Measurements from ENCODE around the gene STK32C.

DNA sequence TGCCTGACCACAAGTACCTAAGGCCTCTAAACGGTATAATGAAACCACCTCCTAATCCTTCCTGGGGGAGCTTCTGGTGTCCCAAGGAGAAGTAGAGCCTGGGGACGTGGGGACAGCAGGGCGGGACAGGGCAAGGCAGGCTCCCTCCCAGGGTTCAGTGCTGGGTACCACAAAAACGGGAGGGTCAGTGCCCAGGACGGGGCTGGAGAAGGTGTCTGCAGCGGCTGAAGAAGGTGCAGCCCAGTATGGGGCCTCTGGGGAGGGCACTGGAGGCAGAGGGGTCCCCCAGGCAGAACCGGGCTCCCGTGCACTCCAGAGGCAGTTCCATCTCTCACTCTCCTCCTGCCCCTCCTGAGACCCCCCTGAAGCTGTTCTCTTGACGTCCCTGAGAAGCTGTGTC lies 74.8 kb downstream of the STK32C start:
- TF ChIP-seq, protein P1, sequence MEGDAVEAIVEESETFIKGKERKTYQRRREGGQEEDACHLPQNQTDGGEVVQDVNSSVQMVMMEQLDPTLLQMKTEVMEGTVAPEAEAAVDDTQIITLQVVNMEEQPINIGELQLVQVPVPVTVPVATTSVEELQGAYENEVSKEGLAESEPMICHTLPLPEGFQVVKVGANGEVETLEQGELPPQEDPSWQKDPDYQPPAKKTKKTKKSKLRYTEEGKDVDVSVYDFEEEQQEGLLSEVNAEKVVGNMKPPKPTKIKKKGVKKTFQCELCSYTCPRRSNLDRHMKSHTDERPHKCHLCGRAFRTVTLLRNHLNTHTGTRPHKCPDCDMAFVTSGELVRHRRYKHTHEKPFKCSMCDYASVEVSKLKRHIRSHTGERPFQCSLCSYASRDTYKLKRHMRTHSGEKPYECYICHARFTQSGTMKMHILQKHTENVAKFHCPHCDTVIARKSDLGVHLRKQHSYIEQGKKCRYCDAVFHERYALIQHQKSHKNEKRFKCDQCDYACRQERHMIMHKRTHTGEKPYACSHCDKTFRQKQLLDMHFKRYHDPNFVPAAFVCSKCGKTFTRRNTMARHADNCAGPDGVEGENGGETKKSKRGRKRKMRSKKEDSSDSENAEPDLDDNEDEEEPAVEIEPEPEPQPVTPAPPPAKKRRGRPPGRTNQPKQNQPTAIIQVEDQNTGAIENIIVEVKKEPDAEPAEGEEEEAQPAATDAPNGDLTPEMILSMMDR (IDR thresholded peaks at IDR 0.05; ENCODE audit: poor library complexity, severe bottlenecking) = no peak
- TF ChIP-seq EZH2 (IDR thresholded peaks at IDR 0.05; ENCODE audit: borderline replicate concordance, insufficient read depth, low read length, poor library complexity, severe bottlenecking) (no peak), SMC3 (conservative IDR thresholded peaks at IDR 0.05; ENCODE audit: poor library complexity) (no peak), RAD21 (conservative IDR thresholded peaks at IDR 0.05) (no peak)

Data from neural cell (in vitro differentiated cells).